Esophagus squamous epithelium (tissue), 4 donors: ENCODE data around the gene ACOT11.

Source experiments
- CTCF ChIP-seq, 6 experiments: fragments of 450-650 bp in 4 of 6; fragments of 200-600 bp in 2 of 6; sonication (generic) in 2 of 6; IDR thresholded peaks; one replicate each; pipeline ENCODE4 v1.5.1; 2016 to 2019; ENCODE audit warnings: antibody characterized with exemption in 6 of 6, mild to moderate bottlenecking in 4 of 6, moderate library complexity in 4 of 6
- POLR2A ChIP-seq, 4 donors: fragments of 450-650 bp; IDR thresholded peaks; one replicate each; pipeline ENCODE4 v1.6.1; 2017; ENCODE audit warnings: antibody characterized with exemption in 4 of 4, mild to moderate bottlenecking in 4 of 4, moderate library complexity in 3 of 4

- no peak for TF ChIP-seq POLR2A (IDR thresholded peaks at IDR 0.05)
- TF ChIP-seq CTCF (IDR thresholded peaks at IDR 0.05): no peak
Observed at GRCh38 chr1:54651608-54652007, 103.6 kb downstream of the ACOT11 start.
